Islet of Langerhans (tissue), 1 donor: ENCODE measurements around the gene GALNT1.
"Not testable (repeated sequence)": the region's sequence is repeated elsewhere in the genome, so short reads cannot be mapped to it uniquely, and the experiment has no call there.

Experiments
- FAIRE-seq: peaks from one replicate; lab custom pipeline; 2011; peaks lifted over from hg19 to GRCh38; lab: Jason Lieb, UNC

GALNT1 gene

GRCh38 chr18:35581546-35581897, at the start of gene GALNT1:
GALNT1 (plus strand) TSS chr18:35581740; CDS start chr18:35654663, 72,923 bp downstream.
- no peak for FAIRE-seq

- FAIRE-seq, result no peak
Measured at GRCh38 chr18:35533916-35534405, 47.6 kb upstream of the GALNT1 start.

- FAIRE-seq, result no peak
Measured at GRCh38 chr18:35535297-35535696, 46.2 kb upstream of the GALNT1 start.

- no peak for FAIRE-seq
Measured at GRCh38 chr18:35542356-35542755, 39.2 kb upstream of the GALNT1 start.

GRCh38 chr18:35547008-35547605, 34.4 kb upstream of the GALNT1 start:
- no peak for FAIRE-seq

GRCh38 chr18:35549564-35549963, 32.0 kb upstream of the GALNT1 start:
- no peak for FAIRE-seq

GRCh38 chr18:35553300-35553699, 28.2 kb upstream of the GALNT1 start:
- no peak for FAIRE-seq

- not testable (repeated sequence) for FAIRE-seq
Measured at GRCh38 chr18:35555538-35555937, 26.0 kb upstream of the GALNT1 start.

- no peak for FAIRE-seq
Measured at GRCh38 chr18:35559867-35560266, 21.7 kb upstream of the GALNT1 start.

- FAIRE-seq, result no peak
Measured at GRCh38 chr18:35564795-35565453, 16.6 kb upstream of the GALNT1 start.

GRCh38 chr18:35566019-35566418, 15.5 kb upstream of the GALNT1 start:
- no peak for FAIRE-seq

- no peak for FAIRE-seq
Measured at GRCh38 chr18:35570182-35570581, 11.4 kb upstream of the GALNT1 start.

GRCh38 chr18:35571138-35571537, 10.4 kb upstream of the GALNT1 start:
- FAIRE-seq, result no peak

- FAIRE-seq, result no peak
Measured at GRCh38 chr18:35572644-35573043, 8.9 kb upstream of the GALNT1 start.

- no peak for FAIRE-seq
Measured at GRCh38 chr18:35573531-35573930, 8.0 kb upstream of the GALNT1 start.

- FAIRE-seq, result not testable (repeated sequence)
Measured at GRCh38 chr18:35576240-35576845, 5.2 kb upstream of the GALNT1 start.

GRCh38 chr18:35577045-35577848, 4.3 kb upstream of the GALNT1 start:
- FAIRE-seq, result no peak

- FAIRE-seq, result no peak
Measured at GRCh38 chr18:35578481-35578880, 3.1 kb upstream of the GALNT1 start.

GRCh38 chr18:35578936-35579335, 2.6 kb upstream of the GALNT1 start:
- no peak for FAIRE-seq

GRCh38 chr18:35580701-35581539, 620 bp upstream of the GALNT1 start:
- no peak for FAIRE-seq

- FAIRE-seq, result no peak
Measured at GRCh38 chr18:35581898-35582641, 530 bp downstream of the GALNT1 start.
